ENCODE data around the gene TMEM143.
"Not testable (repeated sequence)": the region's sequence is repeated elsewhere in the genome, so short reads cannot be mapped to it uniquely, and the experiment has no call there.

Gene TMEM143

DNA sequence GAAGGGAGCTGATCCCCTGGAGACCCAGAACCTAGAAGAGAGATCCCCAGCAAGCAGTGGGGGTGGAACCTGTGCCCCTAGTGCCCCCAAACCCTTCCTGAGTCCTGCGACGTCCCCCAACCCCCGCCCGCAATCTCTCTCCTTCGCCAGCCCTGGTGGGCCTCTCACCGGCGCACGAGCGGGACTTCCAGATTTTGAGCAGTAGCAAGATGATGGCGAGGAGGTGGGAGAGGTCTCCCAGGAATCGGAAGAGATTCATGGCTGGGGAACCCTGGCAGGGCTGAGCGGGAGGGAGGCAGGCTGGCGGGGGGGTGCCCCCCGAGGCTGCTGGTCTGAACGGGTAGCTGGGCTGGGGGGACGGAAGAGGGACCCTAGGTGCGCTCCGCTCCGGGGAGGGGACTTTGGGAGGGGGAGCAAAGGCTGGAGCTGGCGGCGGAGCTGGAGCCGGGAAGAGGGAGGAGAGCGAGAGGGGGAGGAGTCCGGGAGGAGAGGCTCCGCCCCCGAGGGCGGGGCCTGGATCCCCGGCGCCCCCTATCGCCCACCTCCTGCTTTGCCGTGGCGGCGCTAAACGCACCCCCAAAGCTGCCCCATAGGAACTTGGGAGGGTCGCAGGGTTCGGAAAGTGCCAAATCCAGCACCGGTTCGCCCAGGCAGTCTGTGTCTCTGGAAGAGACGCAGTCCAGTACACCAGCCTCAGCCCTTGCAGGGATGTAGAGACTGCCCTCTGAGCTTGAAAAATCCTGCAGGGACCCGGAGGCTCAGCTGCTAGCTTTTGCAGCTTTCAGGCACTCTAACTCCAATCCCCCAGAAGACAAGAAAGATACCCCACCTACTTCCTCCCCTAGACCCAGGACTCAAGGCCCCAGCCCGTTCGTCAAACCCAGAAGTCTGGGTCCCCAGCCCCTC is 27.6 kb upstream of the TMEM143 start, which contains the start of gene KDELR1:
Gene KDELR1, minus strand, starts transcription at position 452 of the 906 bp plus-strand sequence. Its CDS starts 193 bp downstream, at position 259.
- peak; percentile 62 to 65 for DNase-seq (ENCODE audit: low read depth in 2 of 2)

DNA sequence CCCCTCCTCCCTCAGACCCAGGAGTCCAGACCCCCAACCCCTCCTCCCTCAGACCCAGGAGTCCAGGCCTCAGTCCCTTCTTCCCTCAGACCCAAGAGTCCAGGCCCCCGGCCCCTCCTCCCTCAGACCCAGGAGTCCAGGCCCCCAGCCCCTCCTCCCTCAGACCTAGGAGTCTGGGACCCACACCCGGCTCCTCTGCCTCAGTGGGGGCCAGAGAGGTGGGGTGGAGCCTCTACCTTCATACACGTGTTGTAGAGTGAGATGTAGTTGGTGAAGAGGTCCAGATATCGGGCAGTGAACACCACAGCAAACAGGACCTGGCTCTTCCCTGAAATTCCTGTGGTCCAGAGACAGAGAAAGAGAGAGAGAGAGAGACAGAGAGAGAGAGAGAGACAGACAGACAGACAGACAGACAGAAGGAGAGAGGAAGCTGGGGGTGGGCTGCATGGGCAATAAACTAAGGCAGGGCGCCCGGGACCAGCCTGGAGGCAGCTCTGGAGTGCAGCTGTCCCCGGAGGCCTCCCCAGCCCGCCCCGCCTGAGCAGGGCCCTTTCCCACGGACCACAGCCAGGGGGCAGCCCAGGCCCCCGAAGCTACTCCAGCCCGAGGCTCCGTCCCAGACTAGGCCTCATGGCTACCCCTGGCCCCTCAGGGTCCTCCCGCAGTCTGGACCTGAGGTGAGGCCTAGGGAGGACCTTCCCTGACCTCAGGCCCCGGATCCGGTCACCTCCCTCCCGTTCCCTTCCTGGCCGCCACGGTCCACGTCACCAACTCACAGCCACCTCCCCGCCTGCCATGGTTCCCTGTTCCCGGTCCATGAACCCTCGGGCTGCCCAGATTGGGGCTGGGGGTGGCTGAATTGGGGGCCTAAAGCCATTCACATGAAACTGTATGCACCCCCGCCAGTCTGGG is 26.7 kb upstream of the TMEM143 start:
- DNase-seq (ENCODE audit: low read depth in 2 of 2), result peak; percentile 37 to 41

DNA sequence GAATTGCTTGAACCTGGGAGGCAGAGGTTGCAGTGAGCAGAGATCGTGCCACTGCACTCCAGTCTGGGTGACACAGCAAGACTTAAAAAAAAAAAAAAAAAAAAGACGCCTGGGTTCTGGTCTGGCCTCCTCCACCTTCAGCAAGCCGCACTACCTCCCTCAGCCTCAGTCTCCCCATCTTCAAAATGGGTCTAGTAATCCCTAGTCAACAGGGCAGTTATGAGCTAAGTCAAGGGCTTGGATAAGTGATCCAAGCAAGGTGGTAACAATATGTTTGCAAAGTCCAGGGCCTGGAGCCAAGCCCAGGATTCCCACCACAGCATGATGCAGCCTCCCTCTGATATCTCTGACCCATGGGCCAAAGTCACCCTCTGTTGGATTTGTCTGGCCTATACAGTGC is 23.2 kb upstream of the TMEM143 start:
- no peak for DNase-seq (ENCODE audit: low read depth in 2 of 2)

DNA sequence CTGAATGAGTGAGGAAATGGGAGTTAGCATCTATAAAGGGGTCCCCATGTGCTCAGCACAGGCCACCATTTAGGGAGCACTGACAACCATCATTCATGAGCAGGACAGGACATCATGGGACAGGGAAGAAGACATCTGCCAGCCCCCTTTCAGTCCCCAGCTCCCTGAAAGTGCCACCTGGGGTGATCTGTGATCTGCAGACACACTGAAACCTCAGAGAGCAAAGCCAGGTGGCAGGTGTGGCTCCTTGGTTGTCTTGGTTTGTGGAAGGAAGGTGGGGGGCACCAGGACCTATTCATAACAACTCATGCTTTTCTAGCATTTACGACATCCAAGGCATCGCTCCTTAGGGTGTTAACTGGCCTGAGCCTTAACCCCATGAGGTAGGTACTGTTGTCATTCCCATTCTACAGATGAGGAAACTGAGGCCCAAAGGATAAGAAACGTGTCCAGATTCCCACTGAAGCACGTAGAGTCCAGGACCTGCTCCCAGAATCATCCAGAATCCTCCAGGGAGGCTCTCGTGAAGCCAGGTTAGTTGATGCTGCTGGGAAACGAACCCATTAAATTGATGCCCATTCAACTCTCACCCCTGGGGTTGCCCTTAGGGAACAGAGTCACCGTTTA is 21.8 kb upstream of the TMEM143 start:
- no peak for DNase-seq (ENCODE audit: low read depth in 2 of 2)

DNA sequence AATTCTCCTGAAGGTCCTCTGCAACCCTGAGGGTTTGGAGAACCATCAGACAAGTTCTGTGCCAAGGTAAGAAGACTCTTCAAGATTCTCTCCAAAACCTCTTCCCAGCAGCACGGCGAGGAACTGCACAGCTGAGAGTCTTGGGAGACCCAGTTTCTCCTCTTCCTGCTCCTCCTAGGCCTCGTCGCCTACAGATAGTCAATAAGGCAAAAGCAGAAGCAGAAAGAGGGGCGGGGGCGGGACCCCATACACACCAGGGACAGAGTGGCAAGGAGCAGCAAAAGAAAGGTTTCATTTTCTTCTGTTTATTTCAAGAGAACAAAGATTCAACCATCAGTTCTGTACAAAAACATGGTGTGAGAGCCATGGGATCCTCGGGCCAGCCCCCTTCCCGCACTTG is 18.5 kb upstream of the TMEM143 start:
- DNase-seq (ENCODE audit: low read depth in 2 of 2), result no peak

DNA sequence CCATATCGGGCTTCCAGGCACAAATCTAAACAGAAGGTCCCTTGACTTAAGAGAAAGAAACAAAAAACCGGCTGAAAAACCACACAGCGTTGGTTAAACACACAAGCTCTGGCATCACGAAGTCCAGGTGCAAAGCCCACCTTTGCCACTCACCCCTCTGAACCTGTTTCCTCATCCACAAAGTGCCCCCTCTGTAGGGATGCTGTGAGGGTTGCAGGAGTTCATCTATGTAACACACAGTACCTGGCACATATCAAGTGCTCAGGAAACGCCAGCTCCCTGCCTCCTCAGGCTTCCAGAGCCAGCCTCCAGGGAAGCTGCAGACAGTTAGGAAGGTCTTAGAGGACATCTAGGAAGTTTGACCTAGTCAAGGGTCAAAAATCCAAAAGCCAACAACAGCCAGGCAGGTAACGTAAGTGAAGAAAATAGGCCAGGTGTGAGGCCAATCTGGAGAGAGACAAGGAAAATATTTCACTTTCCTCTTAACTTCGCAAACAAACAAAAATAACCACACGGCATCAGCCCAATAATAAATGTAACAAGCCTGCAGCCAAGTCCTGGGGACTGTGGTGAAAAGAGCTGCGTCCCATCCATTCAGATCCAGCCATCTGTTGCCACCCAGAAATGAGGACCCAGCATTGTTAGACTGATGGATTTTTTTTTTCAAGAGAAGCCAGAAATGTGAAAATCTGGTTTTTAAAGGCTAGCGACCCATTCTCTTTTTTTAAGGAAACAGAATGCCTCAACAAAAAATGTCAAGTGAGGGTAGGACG is 17.6 kb upstream of the TMEM143 start:
- no peak for DNase-seq (ENCODE audit: low read depth in 2 of 2)

DNA sequence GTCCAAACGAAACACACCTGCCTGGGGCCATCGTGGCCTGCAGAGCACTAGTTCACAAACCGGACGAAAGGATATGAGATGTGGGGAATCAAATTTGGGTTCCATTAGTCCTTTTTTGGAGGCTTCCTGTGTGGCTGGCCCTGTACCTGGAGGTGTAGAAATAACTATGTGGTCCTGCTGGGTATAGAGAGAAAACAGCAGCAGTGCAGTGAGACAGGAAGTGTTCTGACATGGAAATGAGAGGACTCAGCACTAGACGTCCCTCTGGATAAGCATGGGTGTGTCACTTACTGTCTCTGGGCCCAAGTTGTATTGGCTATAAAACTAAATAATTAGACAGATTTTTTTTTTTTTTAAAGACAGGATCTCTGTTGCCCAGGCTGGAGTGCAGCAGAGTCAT is 15.3 kb upstream of the TMEM143 start:
- DNase-seq (ENCODE audit: low read depth in 2 of 2), result no peak

DNA sequence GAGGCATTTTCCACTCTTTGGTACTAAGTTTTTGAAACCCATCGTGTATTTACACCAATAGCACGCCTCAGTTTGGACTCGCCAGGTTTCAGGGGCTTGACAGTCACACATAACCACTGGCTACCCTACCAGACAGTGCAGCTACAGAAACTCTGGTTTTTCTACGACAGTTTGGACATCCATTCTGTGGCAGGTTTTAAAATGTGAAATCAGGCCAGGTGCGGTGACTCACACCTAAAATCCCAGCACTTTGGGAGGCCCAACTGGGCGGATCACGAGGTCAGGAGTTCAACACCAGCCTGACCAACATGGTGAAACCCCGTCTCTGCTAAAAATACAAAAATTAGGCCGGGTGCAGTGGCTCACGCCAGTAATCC is 14.4 kb upstream of the TMEM143 start:
- no peak for DNase-seq (ENCODE audit: low read depth in 2 of 2)

DNA sequence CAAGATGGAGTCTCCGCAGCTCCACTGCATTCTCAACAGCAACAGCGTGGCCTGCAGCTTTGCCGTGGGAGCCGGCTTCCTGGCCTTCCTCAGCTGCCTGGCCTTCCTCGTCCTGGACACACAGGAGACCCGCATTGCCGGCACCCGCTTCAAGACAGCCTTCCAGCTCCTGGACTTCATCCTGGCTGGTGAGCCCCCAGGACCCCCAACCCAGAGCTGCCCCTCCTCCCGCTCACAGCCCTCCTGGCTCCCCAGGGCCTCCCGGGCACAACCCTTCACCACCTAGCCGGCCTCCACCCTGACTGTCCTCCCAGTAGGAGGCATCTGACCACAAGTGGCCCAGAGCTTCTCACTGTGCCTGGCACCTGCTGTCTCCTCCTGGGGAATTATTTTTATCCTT is 9.8 kb upstream of the TMEM143 start:
- DNase-seq (ENCODE audit: low read depth in 2 of 2), result no peak

DNA sequence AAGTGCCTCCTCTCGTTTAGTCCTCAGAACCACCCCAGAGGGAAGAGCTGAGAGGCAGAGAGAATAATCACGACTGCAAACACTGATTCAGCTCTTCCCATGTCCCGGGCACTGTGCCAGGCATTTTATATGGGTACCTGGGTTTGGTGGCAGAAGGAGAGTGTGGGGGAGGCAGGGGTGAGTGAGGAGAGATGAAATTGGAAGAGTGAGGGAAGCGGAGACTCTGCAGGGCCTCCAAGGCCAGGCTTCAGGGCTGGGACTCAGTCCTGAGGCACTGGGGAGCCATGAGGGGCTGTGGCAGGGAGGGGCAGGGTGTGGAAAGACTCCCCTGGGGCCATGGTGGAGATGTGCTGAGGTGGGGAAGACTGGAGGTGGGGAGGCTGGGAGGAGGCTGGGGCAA is 9.2 kb upstream of the TMEM143 start:
- no peak for DNase-seq (ENCODE audit: low read depth in 2 of 2)

DNA sequence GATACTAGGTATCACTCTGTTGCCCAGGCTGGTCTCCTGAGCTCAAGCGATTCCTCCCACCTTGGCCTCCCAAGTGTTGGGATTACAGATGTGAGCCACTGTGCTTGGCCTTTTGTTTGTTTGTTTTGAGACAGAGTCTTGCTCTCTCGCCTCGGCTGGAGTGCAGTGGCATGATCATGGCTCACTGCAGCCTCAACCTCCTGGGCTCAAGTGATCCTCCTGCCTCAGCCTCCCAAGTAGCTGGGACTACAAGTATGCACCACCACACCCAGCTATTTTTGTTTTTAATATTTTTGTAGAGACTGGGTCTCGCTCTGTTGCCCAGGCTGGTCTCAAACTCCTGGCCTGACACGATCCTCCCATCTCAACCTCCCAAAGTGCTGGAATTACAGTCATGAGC is 8.0 kb upstream of the TMEM143 start:
- not testable (repeated sequence) for DNase-seq (ENCODE audit: low read depth in 2 of 2)

DNA sequence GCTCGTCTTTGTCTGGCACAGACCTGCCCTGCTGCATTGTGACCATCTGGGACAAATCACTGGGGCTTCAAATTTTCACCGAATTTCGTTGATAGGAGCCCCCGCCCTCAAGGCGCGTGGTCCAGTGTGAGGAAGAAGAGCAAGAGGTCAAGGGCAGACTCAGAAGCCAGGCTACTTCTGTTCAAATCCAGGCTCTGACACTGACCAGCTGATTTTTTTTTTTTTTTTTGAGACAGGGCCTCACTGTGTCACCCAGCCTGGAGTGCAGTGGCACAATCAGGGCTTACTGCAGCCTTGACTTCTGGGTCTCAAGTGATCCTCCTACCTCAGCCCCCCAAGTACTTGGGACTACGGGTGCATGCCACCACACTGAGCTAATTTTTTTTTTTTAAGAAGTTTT is 7.6 kb upstream of the TMEM143 start:
- no peak for DNase-seq (ENCODE audit: low read depth in 2 of 2)

DNA sequence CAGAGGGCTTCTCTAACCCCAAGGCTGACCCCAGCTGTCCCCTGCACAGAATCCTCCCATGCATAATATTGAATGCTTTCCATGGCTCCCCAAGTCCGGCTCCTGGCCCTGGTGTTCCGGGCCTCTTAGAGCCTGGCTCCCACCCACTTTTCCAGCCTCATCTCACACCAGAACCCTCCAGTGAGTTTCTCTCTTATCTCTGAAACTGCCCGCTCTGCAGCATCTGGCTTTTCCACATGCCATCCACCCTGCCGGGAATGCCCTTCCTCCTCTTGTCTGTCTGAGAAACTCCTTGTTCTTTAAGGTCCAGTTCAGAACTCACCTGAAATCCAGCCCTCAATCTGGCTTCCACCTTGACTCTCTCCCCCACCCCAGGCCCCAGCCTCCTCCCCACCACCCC is 7.2 kb upstream of the TMEM143 start:
- no peak for DNase-seq (ENCODE audit: low read depth in 2 of 2)

DNA sequence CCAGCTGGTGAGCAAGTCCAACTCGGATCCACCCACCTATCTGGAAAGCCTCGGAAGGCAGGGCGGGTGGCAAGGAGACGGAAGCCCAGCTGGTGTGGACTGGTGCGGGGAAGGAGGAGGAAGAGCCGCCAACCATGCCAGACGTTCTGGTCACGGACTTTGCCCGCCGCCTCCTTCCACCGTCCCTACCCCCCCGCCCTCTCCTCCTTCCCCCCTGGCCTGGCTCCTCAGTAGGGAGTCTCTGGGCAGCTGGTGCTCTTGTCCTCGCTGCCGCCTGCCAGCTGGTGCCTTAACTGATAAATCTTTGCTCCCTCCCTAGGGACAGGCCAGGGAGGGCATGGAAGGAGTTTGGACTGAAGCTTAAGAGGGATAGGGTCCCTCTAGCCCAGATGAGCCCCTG is 5.2 kb upstream of the TMEM143 start:
- DNase-seq (ENCODE audit: low read depth in 2 of 2), result no peak

DNA sequence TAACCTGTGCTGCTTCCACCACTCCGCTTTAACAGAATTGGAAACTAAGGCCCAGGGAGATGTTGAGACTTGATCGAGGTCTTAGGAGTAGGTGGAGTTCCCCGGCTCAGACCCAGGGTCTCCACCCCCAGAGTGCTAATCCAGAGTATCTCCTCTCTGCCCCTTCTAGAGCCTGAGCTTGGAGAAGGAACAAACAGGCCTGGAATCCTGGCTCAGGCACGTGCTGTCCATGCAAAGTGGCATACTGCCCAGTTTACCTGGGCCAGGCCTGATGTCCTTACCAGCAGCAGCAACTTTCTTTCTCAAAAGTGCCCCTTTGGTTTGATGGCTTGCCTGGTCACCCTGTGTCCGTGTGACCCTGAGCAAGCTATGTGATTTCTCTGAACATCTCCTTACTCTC is 4.1 kb upstream of the TMEM143 start:
- DNase-seq (ENCODE audit: low read depth in 2 of 2), result no peak

DNA sequence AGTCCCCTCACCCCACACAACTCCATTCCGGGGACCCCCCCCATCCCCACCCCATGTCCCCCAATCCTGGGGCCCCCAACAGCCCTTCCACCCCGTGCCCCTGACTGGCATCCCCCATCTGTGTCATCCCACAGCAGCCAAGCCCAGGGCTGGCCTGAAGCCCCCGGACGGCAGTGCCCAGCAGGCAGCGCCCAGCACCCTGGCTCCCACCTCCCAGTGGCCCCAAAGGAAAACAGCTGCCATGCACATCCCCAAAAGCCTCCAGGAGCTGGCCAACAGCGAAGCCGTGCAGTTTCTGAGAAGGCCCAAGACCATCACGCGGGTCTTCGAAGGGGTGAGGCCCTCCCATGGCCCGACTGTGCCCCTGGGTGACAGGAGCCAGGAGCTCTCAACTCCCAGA is 1.9 kb upstream of the TMEM143 start:
- DNase-seq (ENCODE audit: low read depth in 2 of 2), result no peak

DNA sequence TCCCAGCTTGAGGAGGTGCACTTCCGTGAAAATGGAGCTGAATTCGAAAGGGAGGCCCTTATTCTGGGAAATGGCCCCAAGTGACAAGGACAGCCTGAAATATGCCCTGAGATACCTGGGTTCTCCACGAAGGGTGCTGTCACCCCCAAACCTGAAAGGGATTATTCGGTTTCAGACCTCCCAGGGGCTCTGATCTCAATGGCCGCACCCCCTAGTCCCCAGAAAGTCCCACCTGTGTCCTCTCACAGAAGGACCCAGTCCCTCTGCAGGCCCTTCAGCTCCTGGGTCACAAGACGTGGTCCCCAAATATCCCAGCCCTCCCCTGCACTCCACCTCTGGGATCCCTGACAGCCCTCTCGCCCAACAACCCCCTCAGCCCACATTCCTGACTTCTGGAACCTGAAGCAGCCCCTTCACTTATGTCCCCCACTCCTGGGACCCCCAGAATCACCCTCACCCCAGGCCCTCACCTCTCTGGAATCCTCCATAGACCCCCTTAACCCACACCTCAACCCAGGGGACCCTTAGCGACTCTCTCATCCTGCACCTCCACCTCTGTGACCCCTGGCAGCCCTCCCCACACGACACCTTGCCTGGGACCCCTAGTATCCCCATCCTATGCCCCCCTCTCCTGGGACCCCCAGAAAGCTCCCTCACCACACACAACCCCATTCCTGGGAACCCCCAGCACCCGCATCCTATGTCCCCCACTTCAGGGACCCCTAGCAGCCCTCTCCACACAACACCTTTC is 1.0 kb upstream of the TMEM143 start:
- no peak for DNase-seq (ENCODE audit: low read depth in 2 of 2)

DNA sequence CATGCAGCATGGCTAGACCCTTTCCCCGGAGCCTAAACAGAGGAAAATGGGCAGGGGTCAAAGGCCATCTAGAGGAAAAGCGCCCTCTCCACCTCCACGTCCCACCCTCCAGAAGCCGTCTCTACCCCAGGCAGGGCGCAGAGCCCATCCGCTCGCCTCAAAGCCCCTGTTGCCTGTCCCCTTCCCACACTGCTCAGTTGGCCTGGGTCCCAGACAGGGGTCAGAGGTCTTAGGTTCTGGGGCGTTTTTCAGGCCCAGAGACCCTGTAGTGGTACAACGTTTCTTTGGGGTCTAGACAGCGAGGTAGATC is 285 bp downstream of the TMEM143 start:
- DNase-seq (ENCODE audit: low read depth in 2 of 2), result no peak

DNA sequence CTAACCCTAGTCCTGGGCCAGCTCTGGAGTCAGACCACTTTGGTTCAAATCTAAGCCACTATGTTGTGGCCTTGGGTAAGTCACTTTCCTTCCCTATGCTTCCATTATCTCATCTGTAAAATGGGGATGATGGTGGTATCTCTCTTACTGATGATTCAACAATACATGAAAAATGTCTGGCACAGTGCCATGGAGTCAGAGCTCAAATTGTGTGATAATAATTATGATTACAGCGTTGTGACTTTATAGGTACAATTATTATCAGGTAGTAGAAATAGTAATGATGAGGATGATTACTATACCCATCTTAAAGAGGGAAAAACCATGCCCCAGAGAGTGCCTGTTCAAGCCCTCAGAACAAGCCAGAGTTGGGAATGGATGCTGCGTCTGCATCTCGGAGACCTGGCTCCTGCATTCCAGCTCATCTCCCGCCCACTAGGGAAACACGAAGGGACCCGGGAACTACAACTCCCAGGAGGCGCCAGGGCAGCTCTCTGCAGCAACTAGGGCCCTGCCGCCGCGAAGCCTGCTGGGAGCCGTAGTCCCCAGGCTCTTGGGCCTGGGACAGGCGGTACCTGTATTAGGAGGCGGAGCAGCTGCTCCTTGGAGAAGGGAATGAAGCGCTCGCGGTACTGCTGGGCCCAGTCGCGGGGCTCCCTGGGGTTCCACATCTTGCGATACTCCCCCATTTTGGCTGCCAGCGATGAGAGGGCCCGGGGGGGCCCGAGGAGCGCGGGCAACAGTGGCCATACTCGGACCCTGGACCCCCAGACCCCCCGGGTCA is 832 bp downstream of the TMEM143 start:
- peak; percentile 72 to 86 for DNase-seq (ENCODE audit: low read depth in 2 of 2)

DNA sequence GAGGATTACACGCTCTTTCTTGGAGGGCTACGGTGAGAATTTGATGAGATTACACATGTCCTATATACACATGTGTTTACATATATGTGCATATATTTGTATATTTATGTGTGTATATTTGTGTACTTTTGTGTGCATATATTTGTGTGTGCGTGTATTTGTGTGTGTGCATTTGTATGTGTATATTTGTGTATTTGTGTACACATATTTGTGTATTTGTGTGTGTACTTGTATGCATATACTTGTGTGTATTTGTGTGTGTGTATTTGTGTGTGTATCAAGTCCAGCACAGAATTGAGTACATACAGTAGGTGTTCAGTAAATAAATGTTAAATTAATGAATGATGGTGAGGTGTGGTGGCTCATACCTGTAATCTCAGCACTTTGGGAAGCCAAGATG is 1.8 kb downstream of the TMEM143 start:
- DNase-seq (ENCODE audit: low read depth in 2 of 2), result no peak

Data from activated CD4-positive, alpha-beta T cell treated with anti-CD3 and anti-CD28 coated beads for 24 hours (primary cell).